ENCODE measurements around the gene PARP1. TPM values are rescaled to one million over a fixed set of nuclear protein-coding genes. Genes with fewer than 3 reads are reported as not detected.
"Not testable (repeated sequence)": the region's sequence is repeated elsewhere in the genome, so short reads cannot be mapped to it uniquely, and the experiment has no call there.

PARP1 gene
- total RNA-seq, 1 donor from 2014 or later, result 63.6 TPM

- DNase-seq, result no peak
These were observed 57.9 kb downstream of the PARP1 start for GRCh38 chr1:226349801-226350518.

DNA sequence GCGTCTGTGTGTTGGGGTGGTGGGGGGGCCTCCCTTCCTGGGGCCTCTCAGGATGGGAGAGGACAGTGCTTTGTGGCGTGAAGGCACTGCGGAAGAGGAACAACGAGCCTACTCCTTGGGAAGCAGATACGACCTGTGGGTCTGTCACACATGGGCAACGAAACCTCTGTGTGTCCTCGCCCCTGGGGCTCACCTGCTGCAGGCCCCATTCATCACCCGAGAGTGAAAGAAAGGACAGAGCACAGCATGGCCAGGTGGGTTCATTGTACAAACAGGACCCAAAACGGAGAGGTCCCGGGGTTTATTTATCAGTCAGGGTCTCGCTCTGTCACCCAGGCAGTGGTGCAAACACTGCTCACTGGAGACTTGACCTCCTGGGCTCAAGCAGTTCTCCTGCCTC, 58.8 kb downstream of the PARP1 start:
- no peak for DNase-seq

GRCh38 chr1:226344441-226345259, 63.2 kb downstream of the PARP1 start:
- DNase-seq, result no peak

GRCh38 chr1:226342656-226343055, 65.2 kb downstream of the PARP1 start:
- no peak for DNase-seq

- not testable (repeated sequence) for DNase-seq
These were observed 67.8 kb downstream of the PARP1 start for GRCh38 chr1:226340111-226340510.

DNA sequence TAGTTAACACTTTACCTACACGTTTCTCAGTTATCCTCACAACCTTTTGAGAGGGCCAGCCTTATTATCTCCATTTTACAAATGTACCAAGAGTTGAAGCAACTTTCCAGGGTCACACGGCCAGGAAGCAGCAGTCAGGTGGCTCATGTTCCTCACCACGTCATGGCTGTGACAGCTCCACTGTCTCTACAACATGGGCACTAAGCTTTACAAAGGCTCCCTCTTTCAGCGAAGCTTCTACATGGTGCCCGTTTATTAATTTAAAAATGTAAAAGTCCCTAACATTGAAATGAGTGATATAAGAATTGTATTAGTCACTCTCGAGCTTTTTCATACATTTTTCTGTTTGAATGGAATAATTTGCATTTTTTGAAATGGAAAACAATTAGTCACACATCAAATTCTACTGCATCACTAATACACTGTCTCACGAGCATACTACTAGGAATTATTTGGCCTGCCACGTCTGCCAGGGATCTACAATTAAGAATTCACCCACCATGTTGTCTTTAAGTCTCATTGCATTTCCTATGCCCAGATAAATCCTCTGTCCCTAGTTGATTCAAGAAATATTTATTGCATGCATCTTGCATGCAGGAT, 70.5 kb downstream of the PARP1 start:
- no peak for DNase-seq

GRCh38 chr1:226335661-226336060, 72.2 kb downstream of the PARP1 start:
- DNase-seq, result no peak

- DNase-seq, result no peak
These were observed 74.9 kb downstream of the PARP1 start for GRCh38 chr1:226332947-226333346.

- no peak for DNase-seq
These were observed 78.7 kb downstream of the PARP1 start for GRCh38 chr1:226329237-226329636.

DNA sequence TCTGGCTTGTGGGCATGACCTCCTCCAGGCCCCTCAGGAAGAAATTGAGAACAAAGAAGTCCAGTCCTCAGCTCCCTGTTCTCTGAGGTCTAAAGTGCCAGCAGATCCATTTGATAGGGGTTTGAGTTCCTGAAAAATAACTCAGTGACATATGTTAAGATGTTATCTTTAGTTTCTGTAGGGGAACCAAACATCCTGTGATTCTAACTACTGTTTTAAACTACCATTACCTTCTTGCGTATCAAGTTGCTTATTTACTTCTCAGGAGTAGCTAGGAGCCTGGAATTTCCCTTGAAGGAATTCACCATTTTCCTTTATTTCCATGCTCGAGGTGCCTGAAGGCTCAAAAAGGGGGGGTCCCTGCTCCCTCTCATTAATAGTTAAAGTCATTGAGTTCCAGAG, 80.1 kb downstream of the PARP1 start:
- no peak for DNase-seq

- DNase-seq, result no peak
These were observed 82.7 kb downstream of the PARP1 start for GRCh38 chr1:226325178-226325577.

DNA sequence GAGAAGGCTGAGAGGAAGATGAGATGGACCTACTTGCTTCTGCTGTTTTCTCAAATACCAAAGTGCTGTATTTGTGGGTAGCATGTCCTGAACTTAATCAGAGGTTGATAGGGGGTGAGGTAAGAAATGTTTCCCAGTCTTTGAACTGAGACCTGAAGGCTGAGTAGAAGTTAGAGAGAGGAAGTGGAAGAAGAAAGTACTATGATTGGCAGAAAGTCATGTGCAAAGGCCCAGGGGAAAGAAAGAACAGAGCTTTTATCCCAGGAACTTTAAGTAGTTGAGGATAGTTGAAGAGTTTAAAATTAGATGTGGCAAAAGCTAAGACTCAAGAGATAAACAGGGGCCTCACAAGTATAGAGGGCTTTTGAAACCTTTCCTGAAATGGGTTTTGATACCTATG, 83.4 kb downstream of the PARP1 start:
- no peak for DNase-seq

GRCh38 chr1:226322986-226323385, 84.9 kb downstream of the PARP1 start:
- no peak for DNase-seq

DNA sequence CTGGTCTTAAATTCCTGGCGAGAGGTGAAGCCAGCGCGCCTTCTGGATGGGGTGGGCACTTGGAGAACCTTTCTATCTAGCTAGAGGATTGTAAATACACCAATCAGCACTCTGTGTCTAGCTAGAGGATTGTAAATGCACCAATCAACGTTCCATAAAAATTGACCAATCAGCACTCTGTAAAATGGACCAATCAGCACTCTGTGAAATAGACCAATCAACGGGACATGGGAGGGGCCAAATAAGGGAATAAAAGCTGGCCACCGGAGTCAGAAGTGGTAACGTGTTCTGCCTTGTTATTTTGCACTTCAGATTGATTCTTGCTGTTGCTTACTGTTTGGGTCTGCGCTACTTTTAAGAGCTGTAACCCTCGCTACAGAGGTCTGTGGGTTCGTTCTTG, 87.0 kb downstream of the PARP1 start:
- DNase-seq, result no peak

DNA sequence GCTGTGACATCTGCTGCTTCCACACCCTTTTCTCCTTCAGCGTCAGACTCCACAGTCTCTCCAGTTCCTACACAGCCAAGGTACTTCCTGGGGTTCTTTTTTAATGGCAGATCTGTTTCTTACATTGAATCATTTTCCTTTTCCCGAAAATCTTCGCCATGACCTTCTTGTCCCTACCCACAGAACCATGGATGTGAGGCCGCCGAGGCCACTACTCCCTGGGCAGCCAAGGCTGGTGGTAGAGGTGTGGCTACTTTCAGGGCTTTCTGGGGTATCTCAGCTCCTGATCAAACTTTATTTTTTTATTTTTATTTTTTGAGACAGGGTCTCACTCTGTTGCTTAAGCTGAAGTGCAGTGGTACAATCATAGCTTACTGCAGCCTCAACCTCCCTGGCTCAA, 89.4 kb downstream of the PARP1 start:
- DNase-seq, result no peak

DNA sequence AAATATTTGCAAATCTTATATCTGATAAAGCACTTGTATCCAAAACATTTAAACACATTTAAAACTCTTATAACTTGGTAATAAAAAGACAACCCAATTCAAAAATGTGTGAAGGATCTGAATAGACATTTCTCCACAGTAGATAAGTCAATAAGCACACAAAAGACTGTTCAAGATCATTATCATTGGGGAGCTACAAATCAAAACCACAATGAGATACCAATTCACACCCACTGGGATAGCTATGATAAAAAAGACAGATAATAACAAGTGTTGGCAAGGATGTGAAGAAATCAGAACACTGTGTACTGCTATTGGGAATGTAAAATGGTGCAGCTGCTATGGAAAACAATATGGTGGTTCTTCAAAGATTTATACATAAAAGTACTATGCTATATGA, 93.8 kb downstream of the PARP1 start:
- DNase-seq, result no peak

DNA sequence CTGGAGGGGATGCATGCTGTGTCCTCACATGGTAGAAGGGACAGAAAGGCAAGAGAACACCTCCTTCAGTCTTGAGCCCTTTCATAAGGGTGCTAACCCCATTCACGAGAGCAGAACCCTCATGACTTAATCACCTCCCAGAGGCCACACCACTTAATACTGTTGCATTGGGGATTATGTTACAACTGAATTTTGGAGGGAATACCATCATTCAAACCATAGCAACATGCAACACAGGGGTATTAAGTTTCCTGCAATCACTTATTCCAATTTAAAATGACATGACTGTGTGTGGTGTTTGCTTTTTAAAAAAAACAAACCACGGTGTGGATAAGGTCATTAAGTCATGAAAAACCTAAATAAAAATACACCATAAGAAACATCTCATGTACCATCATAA, 95.8 kb downstream of the PARP1 start:
- no peak for DNase-seq

- DNase-seq, result no peak
These were observed 96.5 kb downstream of the PARP1 start for GRCh38 chr1:226311376-226311775.

Other genes starting within 250 kb of the PARP1 start
- gene ACBD3, start 221.4 kb downstream of the PARP1 start, total RNA-seq, result 55.1 TPM
- gene MIXL1, start 184.4 kb downstream of the PARP1 start, total RNA-seq, result not detected
- gene LIN9, start 98.9 kb downstream of the PARP1 start, total RNA-seq, result 8.8 TPM
- 2.4 TPM for gene STUM, start 140.7 kb upstream of the PARP1 start, total RNA-seq